Measurements from ENCODE around the gene CUX1.

GRCh38 chr7:101861218-101861775 is 43.9 kb downstream of the CUX1 start:
- no peak for TF ChIP-seq EZH2 (IDR thresholded peaks at IDR 0.05; ENCODE audit: borderline replicate concordance, insufficient read depth, low read depth, low read length, poor library complexity, severe bottlenecking)
- no peak for TF ChIP-seq CTCF (IDR thresholded peaks at IDR 0.05)
